NT2/D1 (cell line): ENCODE results near the gene KRT4.

Experiments used
- DNase-seq: peaks from one replicate; pipeline ENCODE4 v3.0.0-alpha.2; 2011; ENCODE audit warnings: low read depth, low spot score
- H3K27me3 ChIP-seq: 2 replicates; pipeline ENCODE4 v1.6.0; 2011; ENCODE audit warnings: mild to moderate bottlenecking; ENCODE audit not compliant: insufficient read length, insufficient read depth
- H3K36me3 ChIP-seq: 2 replicates; pipeline ENCODE4 v1.6.1; 2011; ENCODE audit warnings: mild to moderate bottlenecking, low read length, mixed read lengths; ENCODE audit not compliant: insufficient read depth, insufficient read length
- H3K4me1 ChIP-seq: 2 replicates; pipeline ENCODE4 v1.5.1; 2011; ENCODE audit not compliant: insufficient read depth, insufficient read length
- H3K4me3 ChIP-seq: 2 replicates; pipeline ENCODE4 v1.5.1; 2011; ENCODE audit warnings: low read depth; ENCODE audit not compliant: insufficient read length
- H3K9ac ChIP-seq: 2 replicates; pipeline ENCODE4 v1.6.0; 2011; ENCODE audit warnings: low read depth; ENCODE audit not compliant: insufficient read length
- H3K9me3 ChIP-seq: 2 replicates; pipeline ENCODE4 v1.5.1; 2011; ENCODE audit warnings: mild to moderate bottlenecking, low read length; ENCODE audit not compliant: insufficient read depth
- SUZ12 ChIP-seq: IDR thresholded peaks from 2 replicates; pipeline ENCODE4 v1.6.1; 2011; ENCODE audit not compliant: insufficient read length, insufficient read depth; ENCODE audit errors: extremely low read depth
- YY1 ChIP-seq: IDR thresholded peaks from 2 replicates; pipeline ENCODE4 v1.6.1; 2011; ENCODE audit not compliant: insufficient read length, insufficient read depth
- ZNF274 ChIP-seq: IDR thresholded peaks from 2 replicates; pipeline ENCODE4 v1.6.1; 2011; ENCODE audit warnings: mild to moderate bottlenecking, low read depth, low read length

The KRT4 gene

DNA sequence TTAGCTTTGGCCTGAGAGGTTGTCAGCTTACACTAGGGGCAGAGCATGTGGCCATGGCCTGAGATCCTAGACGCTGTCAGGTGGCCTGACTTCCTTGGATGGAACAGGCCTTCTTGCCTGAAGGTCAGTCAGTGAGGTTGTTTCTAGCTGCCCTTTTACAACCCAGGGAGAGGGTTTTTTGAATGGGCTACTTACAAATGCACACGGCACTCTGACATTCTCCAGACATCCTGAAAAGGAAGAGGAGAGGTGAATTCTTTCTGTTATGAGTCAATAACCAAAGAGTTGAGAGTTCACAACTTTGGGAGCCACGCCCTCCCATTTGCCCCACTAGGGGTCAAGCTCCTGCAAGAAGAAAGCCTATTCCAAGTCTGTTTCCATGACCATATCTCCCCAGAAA is 44.6 kb downstream of the KRT4 start:
- Histone ChIP-seq H3K9me3 (no peaks in the 10 kb centered on the region), H3K36me3 (no peaks in the 10 kb centered on the region), H3K9ac (no peak overlapping the region), H3K4me1 (no peaks in the 10 kb centered on the region), H3K4me3 (no peak overlapping the region), H3K27me3 (peaks cover 2% of the 10 kb centered on the region)
- DNase-seq, result no peak
- no peak for TF ChIP-seq ZNF274
- no peak for TF ChIP-seq SUZ12
- TF ChIP-seq YY1, result no peak

GRCh38 chr12:52768479-52769200 is 45.3 kb downstream of the KRT4 start:
- peaks cover 3% of the 10 kb centered on the region for H3K27me3 ChIP-seq

GRCh38 chr12:52767427-52767826 is 46.5 kb downstream of the KRT4 start:
- DNase-seq, result no peak
- Histone ChIP-seq H3K4me1 (no peaks in the 10 kb centered on the region), H3K9ac (no peak overlapping the region), H3K36me3 (no peaks in the 10 kb centered on the region), H3K27me3 (peaks cover 2% of the 10 kb centered on the region), H3K4me3 (no peak overlapping the region), H3K9me3 (no peaks in the 10 kb centered on the region)
- no peak for TF ChIP-seq SUZ12
- TF ChIP-seq YY1, result no peak
- TF ChIP-seq ZNF274, result no peak

More at GRCh38 chr12:52768479-52769200, 45.3 kb downstream of the KRT4 start:
- Histone ChIP-seq H3K4me1 (no peaks in the 10 kb centered on the region), H3K9ac (no peak overlapping the region), H3K4me3 (no peak overlapping the region), H3K36me3 (no peaks in the 10 kb centered on the region), H3K9me3 (no peaks in the 10 kb centered on the region)
- DNase-seq, result no peak
- TF ChIP-seq ZNF274, result no peak
- TF ChIP-seq SUZ12, result no peak
- no peak for TF ChIP-seq YY1

- no peaks in the 10 kb centered on the region for H3K4me1 ChIP-seq
- H3K9ac ChIP-seq, result no peak overlapping the region
- no peak overlapping the region for H3K4me3 ChIP-seq
- H3K27me3 ChIP-seq, result peaks cover 2% of the 10 kb centered on the region
- no peak for DNase-seq
- no peaks in the 10 kb centered on the region for H3K36me3 ChIP-seq
- TF ChIP-seq SUZ12 (no peak), YY1 (no peak), ZNF274 (no peak)
- peaks cover 2% of the 10 kb centered on the region; the same call in 1 of the 2 replicates for H3K9me3 ChIP-seq
Observed at GRCh38 chr12:52767020-52767379, 46.9 kb downstream of the KRT4 start.

- no peak overlapping the region for H3K9ac ChIP-seq
- H3K4me1 ChIP-seq, result no peaks in the 10 kb centered on the region
- peaks cover 2% of the 10 kb centered on the region for H3K27me3 ChIP-seq
- no peaks in the 10 kb centered on the region for H3K36me3 ChIP-seq
- H3K4me3 ChIP-seq, result no peak overlapping the region
- no peak for TF ChIP-seq YY1
- no peak for TF ChIP-seq ZNF274
- no peak for TF ChIP-seq SUZ12
- no peak for DNase-seq
- peaks cover 7% of the 10 kb centered on the region; the same call in 1 of the 2 replicates for H3K9me3 ChIP-seq
Observed at GRCh38 chr12:52766351-52767019, 47.4 kb downstream of the KRT4 start.

DNA sequence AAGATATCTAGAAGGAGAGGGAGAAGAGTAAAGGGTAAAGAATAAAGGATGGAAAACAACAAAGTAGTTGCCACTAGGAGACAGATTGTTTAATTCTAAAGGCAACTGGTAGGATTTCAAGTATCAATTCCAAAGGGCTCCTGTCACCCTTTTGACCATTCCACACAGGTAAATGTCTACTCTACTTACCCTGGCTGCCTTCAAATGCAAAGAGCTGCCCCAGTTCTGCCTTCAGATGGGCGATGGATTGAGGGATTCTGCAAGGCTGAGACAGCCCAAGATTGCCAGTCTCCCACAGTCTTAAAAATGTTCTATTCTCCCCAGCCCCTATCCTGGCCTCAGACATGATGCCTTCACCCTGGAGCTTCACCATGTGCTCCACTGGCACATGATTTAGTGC is 48.2 kb downstream of the KRT4 start:
- H3K36me3 ChIP-seq, result no peaks in the 10 kb centered on the region
- H3K9ac ChIP-seq, result no peak overlapping the region
- H3K9me3 ChIP-seq, result peaks cover 13% of the 10 kb centered on the region; the same call in 1 of the 2 replicates
- TF ChIP-seq ZNF274 (no peak), SUZ12 (no peak), YY1 (no peak)
- H3K4me3 ChIP-seq, result no peak overlapping the region
- H3K27me3 ChIP-seq, result peaks cover 2% of the 10 kb centered on the region
- H3K4me1 ChIP-seq, result no peaks in the 10 kb centered on the region
- DNase-seq, result no peak

DNA sequence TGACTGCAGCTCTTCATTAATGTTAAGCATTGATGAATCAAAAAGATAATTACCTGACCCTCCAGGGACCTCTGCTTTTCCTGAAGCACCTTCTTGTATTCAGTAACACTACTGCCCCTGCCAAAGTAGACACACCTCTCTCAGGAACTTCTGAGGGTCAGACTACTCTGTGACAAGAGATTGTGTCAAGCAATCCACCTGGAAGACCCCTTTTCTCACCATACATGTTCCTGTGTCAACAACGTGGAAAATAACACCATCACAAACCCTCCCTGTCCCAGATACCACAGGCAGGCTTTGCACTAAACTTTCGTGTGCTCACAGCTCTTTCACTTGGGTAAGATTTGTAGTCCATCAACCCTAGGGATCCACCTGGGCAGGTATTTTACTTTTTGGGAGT is 49.9 kb downstream of the KRT4 start:
- Histone ChIP-seq H3K4me1 (no peaks in the 10 kb centered on the region), H3K9me3 (peaks cover 25% of the 10 kb centered on the region; the same call in 1 of the 2 replicates), H3K36me3 (no peaks in the 10 kb centered on the region), H3K27me3 (peaks cover 2% of the 10 kb centered on the region), H3K9ac (no peak overlapping the region), H3K4me3 (no peak overlapping the region)
- TF ChIP-seq ZNF274 (no peak), SUZ12 (no peak), YY1 (no peak)
- no peak for DNase-seq
